HG02973 (cell line): ENCODE data around the gene TNNT1.
A peak's percentile ranks its signal among the peaks of the same experiment; 100 is the strongest.
"Not testable (repeated sequence)": the region's sequence is repeated elsewhere in the genome, so short reads cannot be mapped to it uniquely, and the experiment has no call there.

Experiments
- ATAC-seq: cut with Tn5 transposase; IDR thresholded peaks from one replicate; pipeline ENCODE4 v1.9.1; 2021; ENCODE audit warnings: moderate library complexity; ENCODE audit not compliant: unreplicated experiment

TNNT1 gene

DNA sequence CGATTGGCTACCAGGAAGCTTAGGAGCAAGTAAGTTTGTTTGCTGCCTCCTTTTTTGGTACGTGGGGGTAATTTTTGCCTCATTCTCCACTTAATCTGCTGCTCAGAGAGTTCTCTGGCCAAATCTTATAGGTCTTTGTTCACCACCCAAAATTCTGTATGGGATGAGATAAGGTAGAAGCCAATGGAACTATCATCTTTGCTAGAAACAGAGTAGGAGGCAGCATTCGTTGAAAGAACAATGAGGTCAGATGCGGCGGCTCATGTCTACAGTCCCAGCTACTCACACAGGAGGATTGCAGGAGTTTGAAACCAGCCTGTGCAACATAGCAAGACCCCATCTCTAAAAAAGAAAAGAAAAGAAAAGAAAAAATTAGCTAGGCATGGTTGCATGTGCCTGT is 22.4 kb upstream of the TNNT1 start:
- ATAC-seq, result no peak

DNA sequence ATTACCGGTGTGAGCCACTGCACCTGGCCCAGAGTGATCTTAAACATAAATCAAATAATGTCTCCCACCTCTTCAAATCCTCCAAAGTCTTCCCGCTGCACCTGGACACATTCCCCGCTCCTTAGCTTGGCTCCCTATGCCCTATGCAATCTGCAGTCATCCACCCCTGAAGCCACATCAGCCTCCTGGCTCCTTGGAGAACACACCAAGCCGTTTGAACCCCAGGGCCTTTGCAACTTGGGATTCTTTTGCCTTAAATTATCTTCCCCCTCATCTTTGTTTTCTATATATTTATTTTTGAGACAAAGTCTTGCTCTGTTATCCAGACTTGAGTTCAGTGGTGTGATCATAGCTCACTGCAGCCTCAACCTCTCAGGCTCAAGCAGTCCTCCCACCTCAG is 20.1 kb upstream of the TNNT1 start:
- ATAC-seq, result no peak

DNA sequence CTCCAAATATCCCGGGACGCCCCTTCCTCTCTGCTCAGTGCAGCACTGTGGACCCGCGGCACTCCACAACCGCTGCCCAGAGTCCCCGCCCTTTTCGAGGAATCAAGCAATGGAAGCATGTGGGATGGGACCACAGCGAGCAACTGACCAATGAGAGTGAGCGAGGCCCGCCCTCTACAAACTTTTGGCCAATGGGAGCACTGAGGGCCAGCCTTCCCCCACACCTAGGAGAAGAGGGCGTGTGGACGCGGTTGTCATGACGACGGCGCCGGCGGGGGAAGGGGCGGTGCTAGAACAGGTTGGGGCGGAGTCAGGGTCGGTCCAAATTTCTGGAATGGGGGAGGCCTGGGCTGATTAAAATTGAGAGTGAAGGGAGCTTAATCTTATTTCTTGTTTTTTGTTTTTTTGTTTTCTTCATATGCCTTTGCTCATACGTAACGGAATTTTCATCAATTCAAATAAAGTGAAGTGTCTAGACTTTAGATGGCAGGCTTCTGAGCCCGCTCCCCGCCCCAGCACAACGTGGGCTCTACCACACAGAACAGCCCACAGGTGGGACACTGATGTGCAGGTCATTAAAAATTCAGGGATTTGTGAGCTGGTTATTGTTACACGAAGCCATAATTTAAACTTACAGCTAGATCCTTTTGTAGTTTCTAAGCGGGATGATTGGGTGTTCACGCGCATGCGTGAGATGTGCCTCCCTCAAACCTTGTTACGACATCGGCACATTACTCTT is 17.7 kb upstream of the TNNT1 start, which contains the start of gene DNAAF3:
Gene DNAAF3, minus strand, starts transcription at position 84 of the 739 bp plus-strand sequence. CDS start 200 bp downstream, outside the sequence.
- peak; percentile 81 for ATAC-seq

DNA sequence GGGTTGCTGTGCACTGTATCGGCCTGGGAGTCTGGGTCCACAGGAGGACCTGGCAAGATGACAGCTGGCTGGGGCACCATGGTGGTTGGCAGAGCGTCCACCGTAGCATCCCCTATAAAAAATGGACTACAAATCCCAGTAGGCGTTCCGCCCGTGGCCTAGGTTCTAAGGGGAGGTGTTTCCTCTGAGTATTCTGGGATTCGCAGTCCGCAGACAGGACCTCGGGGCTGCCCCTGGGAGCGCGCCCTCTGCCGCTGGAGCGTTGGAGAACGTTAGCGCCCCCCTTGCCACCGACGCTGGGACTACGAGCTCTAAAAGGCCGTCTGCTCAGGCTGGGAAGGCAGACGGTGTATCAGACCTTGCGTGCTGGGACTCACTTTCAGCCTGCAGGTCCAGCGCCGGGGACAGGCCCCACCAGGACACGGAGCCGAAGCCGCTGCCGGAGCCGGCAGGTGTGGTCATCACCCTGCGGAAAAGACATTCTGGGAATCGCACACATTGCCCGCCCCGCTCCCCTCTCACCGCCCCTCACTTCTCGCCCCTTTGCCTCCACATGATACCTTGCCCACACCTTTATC is 17.0 kb upstream of the TNNT1 start:
- ATAC-seq, result no peak

DNA sequence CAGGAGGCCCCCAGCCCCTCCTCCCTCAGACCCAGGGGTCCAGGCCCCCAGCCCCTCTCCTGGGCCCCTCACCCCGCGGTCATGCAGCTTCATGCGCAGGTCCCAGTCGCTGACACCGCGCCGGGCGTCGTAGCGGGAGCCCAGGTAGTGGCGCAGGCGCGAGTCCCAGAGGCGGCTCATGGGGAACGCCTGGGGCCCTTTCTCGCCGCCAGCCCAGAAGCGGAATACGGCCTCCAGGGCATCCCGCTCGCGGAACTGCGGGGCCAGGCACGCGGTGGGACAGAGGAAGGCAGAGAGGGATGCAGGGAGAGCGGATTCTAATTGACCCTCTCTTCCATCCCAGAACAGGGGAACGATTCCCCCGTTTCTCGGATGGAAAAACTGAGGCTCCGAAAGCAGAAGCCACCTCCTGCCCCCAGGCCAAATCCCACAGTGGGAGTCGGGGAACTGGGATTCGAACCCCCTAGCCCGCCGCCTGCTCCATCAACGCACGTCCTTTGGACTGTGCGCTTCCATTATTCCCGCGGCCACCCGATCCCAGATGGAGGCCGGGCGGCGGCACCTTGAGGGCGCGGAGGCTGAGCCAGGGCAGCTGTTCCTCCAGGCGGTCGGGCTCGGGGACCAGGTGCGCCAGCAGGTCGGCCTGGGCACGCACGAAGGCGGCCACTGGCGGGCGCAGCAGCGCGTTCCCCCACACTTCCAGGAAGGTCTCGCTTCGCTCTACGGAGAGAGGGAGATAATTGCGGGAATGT is 12.7 kb upstream of the TNNT1 start:
- ATAC-seq, result no peak

DNA sequence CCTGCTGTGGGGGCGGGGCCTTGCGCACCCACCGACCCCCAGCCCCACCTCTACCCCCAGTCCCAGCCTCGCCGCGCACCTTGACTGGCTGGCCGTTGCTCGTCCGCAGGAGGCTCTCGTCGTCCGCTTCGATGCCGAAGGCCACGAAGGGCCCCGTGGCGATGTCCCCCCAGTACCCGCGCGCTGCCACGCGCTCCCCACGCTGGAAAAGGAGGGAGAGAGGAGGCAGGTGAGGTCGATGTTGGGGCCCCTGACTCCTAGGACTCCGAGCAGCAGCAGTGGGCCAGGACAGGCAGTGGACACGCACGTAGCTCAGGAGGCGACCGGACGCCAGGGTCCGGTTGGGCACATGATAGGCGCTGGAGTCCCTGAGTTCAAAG is 12.0 kb upstream of the TNNT1 start:
- ATAC-seq, result no peak

DNA sequence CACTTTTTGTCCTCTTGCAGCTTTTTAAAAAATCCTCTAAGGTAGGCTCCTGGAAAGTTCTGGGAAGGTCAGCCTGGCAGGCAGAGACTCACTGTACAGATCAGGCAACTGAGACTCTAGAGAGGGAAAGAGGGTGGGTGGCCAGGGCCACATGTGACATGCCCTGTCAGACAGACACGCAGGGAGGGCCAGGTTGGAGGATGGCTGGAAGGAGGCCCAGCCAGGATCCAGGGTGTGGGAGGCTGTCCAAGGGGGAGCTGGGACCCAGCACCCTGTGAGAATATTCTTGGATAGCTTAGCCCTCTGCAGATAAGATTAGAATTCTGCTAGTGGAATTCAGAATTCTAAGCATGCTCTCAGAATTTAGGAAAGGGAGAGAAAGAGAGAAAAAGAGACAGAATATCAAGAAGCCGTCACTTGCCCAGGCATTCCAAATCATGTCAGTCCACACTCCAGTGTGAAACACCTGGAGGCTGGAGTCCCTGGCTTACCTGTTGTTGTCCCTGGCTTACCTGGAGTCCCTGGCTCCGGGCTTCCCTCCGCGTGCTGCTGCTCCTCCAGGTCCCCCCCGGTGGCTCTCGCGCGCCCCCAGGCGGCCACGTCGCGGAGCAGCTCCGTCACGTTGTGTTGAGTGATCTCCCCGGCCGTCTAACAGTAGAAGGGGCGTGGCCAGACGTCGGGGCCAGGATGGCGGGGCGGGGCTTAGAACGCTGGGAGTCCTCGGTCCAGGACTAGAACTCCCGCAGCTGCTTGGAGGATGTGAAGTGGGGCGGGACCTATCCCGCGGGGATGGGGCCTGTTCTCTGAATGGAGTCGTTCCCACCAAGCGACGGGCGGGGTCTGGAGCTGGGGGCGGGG is 11.4 kb upstream of the TNNT1 start:
- ATAC-seq, result peak; percentile 73

DNA sequence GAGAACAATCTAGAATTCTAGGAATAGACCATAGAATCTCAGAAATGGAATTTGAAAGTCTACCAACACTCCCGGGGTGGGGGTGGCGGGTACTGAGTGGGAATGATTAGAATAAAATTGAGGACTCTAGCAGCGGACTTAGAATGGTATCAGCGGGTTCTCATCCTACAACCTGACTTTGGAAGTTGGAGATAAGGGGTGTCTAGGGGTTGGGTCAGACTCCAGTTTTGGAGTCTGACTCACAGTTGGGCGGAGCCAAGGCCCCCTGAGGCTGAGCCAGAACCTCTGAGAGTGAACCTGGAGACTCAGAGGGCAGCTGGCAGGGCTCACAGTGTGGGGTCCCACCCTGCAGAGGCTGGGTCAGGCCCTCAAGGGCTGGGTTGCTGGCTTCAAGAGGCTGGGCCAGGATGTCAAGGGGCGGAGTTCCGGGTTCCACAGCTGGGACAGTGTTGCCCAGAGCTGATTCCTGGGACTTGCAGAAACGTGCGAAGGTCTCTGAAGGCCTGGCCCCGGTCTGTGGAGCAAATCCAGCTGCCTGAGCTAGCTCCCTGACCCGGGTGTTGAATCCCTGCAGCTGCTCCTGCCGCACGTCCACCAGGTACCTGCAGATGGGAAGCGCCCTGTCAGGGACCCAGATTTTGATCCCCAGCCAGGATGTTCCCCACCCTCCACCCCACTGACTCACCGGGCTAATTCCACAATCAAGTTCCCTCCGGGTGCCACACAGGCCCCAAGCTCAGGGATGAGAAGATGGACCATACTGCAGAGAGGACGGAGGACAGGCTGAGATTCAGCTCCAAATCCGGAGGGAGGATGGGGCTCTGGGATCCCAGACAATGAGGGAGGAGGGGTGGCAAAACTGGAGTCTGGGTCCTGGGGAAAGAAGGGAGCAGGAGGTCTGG is 10.1 kb upstream of the TNNT1 start:
- ATAC-seq, result no peak

DNA sequence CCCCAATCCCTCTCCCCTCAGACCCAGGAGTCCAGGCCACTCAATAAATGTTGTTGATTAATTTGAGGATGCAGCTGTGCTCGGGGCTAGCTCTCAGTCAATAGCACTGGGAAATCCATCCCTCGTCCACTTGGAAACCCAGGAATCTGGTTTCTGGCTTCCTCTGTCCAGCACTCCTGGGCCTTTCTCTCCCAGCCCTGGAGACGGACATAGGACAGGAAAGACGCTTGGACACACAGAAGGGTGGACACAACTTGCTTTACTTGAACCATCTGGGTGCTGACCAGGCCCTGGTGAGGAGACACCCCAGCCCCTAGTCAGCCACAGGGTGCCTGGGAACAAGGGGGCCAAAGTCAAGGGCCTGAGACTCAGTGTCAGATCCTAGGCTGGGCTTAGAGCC is 9.4 kb upstream of the TNNT1 start:
- ATAC-seq, result no peak

DNA sequence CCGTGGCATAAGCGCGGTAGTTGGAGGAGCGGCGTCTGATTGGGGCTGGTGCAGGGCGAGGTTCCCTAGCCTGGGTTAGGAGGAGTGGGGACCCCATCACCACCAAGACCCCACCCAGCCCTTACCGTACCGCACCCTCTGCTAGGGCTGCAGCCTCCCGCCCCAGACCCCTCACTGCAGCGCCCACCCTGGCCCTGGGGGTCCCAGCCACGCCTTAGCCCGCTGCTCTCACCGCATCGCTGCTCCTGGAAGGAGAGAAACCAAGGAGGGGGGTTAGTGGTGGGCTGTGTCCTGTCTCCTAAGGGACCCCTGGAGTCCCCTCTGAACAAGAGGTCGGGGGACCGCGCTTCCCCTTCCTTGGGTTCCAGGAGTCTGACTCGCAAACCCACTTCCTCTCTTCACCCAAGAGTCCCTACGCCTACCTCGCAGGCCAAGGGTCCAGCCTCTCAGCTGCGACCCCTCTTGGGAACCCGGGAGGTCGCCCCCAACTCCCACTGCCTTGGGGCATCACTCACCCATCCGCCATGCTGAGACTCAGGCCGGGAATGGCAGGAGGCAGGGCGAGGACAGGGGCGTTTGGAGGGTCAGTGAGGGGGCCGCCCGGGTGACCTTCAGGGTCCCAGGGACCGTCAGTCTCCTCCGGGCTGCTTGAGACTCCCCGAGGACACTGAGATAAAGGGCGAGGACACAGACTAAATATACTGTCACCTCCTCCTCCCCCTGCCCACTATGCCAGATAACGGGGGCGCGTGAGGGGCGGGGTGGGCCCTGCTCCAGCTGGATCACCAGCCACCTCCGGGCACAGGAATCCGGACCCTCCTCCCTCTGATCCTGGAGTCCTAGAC is 8.3 kb upstream of the TNNT1 start, which contains the start of gene TNNI3:
Gene TNNI3, minus strand, starts transcription at position 669 of the 845 bp plus-strand sequence. Its CDS starts 143 bp downstream, at position 526.
- no peak for ATAC-seq

DNA sequence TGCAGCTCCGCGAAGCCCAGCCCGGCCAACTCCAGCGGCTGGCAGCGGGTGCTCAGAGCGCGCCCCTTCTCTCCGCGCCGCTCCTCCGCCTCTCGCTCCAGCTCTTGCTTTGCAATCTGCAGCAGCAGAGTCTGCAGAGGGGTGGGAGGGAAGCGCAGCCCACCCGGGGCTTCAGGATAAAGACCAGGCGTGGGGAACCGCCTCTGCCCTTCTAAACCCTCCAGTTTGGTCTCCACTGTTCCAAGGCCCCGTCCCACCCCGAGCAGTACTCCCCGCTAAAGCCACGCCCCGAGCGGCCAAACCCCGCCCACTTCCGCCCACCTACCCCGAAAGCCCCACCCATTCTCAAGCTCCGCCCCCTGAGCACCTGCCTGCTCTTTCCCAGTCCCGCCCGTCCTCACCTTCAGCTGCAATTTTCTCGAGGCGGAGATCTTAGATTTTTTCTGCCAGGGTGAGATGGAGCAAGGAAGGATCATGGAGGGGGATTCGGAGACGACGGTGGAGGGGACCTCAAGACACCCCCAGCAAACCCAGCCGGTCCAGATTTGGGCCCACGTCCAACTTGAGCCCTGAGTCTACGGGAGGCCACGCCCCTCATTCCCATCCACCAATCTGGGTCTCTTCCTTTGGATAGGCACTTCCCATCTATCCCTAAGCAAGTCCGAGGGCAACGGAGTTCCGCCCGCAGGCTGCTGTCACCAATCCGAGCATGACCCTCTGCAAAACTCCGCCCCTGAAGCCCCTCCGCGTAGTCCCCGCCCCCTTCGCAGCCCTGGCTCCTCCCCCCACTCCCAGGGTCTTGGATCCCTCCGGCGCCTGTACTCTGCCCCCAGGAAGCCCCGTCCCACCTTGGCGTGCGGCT is 7.4 kb upstream of the TNNT1 start:
- no peak for ATAC-seq

DNA sequence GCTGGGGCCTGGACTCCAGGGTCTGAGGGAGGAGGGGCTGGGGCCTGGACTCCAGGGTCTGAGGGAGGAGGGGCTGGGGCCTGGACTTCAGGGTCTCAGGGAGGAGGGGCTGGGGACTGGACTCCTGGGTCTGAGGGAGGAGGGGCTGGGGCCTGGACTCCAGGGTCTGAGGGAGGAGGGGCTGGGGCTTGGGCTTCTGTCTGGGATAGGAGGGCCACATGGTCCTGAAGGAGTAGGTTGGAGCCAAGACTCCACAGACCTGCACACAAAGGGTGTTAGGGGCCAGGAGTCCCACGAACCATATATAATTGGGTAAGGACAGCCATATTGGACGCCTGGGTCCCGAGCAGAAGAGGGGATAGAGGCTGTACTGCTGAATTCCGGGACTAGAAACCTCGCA is 6.8 kb upstream of the TNNT1 start:
- not testable (repeated sequence) for ATAC-seq

DNA sequence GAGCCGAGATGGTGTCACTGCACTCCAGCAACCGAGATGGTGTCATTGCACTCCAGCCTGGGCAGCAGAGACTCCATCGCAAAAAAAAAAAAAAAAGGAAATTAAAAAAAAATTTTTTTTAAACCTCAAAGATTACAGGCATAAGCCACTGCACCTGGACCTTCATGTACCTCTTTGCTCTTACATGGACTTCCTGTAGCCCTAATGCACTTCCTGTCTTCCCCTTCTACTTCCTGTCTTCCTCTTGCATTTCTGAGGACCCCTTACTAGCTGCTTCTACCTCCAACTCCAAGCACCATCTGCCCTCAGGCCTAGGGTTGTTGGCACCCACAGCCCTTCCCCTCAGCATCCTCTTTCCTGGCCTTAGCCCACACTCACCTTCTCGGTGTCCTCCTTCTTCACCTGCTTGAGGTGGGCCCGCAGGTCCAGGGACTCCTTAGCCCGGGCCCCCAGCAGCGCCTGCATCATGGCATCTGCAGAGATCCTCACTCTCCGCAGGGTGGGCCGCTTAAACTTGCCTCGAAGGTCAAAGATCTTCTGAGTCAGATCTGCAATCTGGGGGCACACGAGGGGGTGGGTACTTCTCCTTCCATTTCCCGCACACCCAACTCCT is 4.8 kb upstream of the TNNT1 start:
- ATAC-seq, result no peak

DNA sequence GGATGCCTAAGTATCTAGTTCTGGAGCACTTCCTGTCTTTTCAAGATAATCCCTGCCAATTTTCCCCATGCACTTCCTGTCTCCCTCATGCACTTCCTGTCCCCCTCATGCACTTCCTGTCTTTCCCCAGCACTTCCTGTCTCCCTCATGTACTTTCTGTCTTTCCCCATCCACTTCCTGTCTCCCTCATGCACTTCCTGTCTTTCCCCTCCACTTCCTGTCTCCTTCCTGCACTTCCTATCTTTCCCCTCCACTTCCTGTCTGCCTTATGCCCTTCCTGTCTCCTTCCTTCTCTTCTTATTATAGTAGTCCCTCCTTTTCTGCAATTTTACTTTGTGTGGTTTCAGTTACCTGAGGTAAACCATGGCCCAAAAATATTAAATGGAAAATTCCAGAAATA is 3.0 kb upstream of the TNNT1 start:
- ATAC-seq, result no peak

DNA sequence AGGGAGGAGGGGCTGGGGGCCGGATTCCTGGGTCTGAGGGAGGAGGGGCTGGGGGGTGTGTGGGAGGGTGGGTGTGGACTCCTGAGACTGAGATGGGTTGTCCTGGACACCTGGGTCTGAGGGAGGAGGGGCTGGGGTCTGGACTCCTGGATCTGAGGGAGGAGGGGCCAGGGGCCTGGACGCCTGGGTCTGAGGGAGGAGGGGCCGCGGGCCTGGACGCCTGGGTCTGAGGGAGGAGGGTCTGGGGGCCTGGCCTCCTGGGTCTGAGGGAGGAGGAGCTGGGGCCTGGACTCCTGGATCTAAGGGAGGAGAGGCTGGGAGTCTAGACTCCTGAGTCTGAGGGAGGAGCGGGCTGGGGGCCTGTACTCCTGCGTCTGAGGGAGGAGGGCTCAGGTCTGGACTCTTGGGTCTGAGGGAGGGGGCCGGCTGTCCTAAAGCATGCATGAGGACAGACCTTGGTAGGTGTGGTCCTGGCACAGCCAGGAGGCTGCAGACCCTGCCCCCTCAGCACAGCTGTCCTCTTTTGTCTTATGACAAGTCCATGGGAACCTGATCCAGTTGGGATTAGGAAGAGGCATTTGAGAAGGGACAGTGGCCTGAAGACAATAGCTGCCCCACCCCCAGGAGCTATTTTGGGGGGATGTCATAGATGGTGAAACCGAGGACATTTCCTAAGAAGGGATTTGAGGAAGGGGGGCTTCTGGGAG is 1.3 kb downstream of the TNNT1 start:
- no peak for ATAC-seq

DNA sequence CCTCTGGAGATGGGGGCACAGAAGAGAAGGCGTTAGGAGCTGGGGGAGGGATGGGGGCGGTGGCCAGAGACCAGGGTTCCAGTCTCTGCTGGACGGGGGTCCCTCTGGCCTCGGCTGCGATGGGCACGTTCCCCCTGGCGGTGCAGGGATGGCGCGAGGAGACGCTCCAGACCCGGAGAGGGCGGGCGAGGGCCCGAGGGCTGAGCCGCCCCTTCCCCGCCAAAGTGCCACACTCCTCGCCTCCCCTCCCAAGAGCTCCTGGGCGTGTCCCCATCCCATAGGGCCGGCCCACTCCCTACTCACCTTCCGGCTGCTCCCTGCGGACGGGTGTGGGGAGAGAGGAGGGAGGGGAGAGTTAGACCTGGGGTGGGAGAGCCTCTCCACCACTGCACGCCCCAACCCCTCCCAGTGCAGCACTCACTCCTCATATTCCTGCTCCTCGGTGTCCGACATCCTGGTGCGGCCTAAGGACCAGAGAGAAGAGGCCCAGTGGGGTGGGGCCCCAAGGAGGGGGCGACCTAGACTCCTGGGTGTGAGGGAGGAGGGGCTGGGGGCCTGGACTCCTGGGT is 2.2 kb downstream of the TNNT1 start:
- no peak for ATAC-seq
